CD4-positive, alpha-beta T cell treated with Interferon alpha-2 for 1 hour (primary cell): ENCODE measurements around the gene CYB561.

Experiments
- DNase-seq, 2 donors: peaks; one replicate each; pipeline ENCODE4 v3.0.0-alpha.2; 2020 to 2022

Gene CYB561

DNA sequence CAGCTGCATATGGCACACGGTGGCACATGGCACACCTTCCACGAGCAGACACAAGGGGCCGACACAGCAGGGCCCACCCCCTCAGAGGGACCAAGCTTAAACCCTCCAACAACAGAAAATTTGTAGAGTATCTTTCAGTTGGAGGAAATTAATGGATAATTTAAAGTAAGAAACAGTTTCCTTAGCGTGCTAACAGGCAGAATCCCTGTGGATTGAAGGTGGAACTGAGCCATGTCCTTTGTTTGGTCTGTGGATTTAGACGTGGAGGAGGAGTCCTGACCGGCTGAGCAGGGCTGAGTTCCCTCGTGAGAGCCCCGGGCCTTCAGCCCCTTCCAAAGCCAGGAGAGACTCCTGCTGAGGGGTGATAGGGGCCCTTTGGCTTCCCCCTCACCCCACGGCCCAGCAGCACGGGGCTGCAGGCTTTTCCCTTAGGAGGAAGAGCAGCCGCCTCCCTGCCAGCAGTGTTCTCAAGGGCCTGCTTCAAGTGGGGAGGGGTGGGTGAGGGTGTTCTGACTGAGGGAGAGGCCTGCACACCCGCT is 1.4 kb upstream of the CYB561 start:
- DNase-seq = no peak

DNA sequence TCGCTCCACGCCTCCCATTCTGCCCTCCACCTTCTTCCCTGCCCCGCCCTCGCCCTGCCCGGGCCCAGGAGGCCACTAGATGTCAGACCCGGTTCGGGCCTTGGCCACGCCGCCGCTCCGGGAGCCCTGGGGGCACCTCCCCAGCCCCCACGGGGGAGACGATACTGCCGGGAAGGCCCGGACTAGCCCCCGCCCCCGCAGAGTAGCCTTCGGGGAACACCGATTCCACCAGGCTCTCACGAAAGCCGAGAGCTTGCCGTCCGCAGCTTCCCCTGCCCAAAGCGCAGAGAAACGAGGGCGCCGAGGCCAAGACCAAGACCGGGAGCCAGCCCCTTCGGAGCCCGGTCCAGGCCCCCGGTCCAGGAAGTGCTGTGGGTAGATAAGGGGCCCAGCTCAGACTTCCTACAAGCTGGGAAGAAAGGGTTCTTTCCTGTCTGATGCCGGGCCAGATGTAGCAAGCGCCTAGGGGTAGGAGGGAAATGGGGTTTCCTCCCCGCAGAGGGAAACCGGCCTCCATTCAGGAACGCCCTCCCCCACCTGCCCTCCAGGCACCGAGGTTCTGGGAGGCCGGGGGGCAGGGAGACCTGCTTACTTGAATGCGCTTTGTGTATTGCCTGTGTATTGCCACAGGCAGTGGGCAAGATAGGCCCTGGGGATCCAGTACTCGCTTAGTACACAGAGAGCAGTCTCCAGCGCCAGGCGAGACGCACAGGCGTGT is 806 bp upstream of the CYB561 start:
- DNase-seq = peak; percentile 33 to 61

DNA sequence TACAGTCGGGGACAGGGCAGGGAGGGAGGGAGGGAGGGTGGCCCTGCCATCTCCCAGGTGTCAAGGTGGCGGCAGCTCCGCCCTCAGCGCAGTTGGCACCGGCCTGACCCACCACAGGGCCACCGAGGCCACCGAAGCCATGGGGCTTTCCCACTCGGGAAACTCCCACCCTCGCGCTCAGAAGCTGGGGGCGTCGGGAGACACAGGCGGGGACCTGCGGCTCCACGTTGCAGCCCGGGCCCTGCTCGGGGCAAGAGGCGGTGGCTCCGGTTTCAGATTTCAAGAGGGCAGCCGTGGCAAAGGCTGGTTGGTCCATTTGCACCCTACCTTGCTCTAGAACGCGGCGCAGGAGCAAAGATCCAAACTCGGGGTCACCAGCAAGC is 544 bp downstream of the CYB561 start:
- DNase-seq = peak; percentile 72 to 85

DNA sequence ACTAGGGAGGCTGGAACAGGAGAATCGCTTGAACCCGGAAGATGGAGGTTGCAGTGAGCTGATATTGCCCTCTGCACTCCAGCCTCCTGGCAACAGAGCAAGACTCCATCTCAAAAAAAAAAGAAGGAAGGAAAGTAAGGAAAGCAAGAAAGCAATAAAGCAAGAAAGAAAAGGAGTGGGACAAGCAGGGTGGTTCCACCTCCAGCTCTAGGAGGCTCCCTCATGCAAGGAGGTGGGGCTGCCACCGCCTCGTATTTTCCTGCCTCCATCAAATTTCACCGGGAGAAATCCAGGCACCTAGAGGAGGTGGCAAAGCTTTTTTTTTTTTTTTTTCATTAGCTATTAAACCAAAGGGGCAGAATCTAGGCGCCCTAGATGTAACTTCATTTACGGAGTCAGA is 1.0 kb downstream of the CYB561 start:
- no peak for DNase-seq

DNA sequence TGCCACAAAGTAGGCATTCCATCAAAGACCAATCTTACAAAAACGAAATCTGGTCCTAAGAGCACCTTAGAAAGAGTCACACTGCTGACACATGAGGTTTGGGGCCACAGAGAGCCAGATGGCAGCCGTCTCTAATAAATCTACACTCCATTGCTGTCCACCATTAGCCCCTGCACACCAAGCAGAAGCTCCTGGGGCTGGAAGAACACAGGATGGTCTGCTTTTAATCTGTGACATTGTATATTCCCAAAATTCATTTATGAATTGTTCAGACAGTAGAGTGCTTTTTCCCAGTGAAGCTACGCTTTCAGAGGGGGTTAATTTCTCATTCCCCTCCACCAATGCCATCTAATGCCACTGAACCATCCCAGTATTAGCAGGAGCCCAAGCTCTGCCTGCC is 1.6 kb downstream of the CYB561 start:
- DNase-seq = no peak

DNA sequence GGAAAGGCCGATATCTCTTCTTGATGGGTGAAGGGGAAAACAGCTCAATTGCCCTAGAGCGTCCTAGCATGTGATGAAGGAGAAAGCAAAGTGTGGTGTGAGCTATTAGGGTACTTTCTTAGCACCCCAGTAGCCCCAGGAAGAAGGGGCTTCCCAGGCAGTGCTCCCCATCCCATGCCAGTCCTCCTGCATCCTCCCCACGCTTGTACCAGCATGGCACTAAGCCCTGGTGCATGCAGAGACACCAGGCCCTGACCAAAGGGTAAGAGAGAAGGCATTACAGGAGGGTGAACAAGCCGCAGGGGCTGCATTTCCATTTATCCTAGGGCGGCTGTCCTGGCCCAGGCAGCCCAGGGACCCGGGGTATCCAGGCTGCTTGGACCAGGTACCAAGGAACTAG is 3.1 kb downstream of the CYB561 start:
- DNase-seq = no peak

DNA sequence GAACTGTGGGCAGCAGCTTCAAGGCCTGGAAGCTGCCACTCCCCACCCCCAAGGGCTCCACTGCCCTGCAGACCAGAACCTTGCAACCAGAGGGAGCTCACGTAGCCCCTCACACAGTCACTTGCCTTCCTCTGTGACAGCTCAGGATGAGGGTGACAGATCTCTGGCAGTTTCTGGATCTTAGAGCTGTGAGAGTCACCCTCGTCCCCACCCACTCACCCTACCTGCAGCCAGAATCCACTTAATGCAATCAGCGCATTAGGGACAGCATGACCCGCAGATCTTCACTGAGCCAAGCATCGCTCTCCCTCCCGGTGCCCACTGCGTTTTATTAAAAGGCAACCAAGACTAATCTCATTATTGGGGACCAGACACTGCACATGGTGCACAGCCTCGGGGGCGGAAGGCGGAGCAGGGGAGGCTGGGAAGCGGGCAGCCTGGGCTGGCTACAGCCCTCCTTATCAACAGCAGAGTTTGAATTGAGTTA is 3.5 kb downstream of the CYB561 start:
- DNase-seq = no peak

DNA sequence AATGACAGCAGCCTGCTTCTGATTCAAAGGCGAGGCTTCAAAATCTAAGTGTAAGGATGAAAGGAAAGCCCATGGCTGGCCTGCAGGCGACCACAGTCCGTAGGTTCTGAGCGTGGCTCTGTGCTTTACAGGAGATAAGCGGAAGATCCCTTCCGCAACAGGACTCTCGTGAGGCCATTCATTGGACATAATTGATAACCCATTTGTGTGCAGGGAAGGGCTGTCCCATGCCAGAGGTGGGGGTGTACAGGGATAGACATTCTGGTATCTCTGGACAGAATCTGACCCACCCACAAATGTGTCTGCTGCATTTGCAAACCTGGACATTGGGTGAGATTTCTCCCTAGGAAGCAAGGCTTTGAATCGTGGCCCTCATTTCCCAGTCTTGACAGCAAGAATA is 4.0 kb downstream of the CYB561 start:
- no peak for DNase-seq

DNA sequence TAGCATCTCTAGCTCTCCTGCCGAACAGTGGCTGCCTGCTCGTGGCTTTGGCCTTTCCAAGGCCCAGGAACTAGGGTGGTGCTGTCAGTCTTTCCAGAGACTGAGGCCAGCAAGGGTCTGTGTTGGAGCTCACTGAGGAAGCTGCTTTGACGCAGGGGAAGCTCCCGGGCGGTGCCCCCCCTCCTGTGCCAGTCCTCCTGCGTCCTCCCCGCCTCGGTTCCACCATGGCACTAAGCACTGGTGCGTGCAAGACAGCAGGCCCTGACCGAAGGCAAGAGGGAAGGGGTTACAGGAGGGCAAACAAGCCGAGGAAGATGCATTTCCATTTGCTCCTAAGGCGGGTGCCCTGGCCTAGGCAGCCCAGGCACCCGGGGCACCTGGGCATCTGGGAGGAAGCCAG is 4.5 kb downstream of the CYB561 start:
- no peak for DNase-seq

DNA sequence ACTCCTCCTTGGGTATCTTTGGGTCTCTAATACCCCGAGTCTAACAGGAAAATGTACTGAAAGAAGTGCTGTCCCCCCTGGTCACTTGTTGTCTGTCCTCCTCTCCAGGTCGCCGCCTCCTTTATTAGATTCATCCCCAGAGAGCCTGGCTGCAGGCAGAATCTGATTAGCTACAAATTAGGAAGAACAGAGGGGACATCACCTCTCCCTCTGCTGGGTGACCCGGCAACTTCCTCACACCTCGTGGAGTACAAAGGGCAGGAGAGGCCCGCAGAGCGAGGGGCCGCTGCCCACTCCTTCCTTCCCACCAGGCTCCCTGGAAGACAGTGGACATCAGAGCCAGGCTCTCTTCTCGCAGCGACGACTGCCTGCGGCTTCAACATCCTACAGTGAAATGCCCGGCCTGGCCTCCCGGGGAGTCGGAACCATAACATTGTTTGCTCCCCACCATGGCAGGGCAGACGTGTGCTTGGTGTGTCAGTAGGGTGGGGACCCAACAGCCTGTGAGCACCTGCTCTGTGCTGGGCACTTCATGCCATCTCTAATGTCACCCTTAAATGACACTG is 5.3 kb downstream of the CYB561 start:
- DNase-seq = no peak

DNA sequence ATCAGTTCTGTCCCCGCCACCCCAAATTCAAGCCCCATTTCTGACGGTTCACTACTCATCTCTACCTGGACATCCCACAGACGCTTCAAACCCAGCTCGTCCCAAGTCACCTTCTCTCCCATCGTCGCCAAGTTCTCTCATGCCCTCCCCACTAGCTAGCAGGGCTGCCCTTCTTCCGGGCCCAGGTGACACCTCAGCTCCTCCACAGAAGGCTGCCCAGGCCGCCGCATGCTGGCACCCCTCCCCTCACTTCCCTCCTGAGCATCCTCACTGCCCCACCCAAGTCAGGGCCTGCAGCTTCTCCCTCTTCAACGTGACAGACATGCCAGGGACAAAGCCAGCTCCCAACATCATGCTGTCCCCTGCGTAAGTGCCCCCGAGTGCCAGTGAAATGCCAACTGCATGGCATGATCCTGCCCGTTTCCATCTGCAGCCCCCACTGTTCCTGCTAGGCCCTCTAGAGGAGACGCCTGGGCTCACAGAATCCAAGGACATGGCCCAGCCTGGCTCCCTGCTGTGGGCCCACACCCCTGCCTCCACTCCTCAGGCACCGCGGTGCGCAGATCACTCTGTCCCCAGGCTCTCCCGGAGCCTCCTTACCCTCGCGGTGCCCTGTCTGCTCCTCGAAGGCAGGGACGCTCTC is 5.9 kb downstream of the CYB561 start:
- peak; percentile 15 to 61 for DNase-seq

DNA sequence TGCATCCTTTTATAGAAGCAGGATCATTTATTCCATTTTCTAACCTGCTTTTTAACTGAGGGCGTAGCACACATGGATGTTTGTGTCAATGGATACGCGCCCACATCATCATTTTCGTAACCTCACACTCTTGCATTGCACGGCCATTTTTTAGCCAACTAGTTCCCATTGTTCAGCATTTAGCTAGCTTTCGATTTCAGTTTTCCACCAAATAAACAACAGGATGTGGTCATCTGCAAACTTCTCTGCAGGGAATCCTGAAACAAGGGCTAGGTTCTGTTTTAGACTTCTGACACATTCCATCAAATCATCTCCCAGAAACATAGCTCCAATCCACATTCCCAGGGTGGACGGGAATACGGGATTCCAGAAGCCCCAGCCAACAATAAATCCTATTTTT is 6.4 kb downstream of the CYB561 start:
- peak; percentile 7 to 73 for DNase-seq

DNA sequence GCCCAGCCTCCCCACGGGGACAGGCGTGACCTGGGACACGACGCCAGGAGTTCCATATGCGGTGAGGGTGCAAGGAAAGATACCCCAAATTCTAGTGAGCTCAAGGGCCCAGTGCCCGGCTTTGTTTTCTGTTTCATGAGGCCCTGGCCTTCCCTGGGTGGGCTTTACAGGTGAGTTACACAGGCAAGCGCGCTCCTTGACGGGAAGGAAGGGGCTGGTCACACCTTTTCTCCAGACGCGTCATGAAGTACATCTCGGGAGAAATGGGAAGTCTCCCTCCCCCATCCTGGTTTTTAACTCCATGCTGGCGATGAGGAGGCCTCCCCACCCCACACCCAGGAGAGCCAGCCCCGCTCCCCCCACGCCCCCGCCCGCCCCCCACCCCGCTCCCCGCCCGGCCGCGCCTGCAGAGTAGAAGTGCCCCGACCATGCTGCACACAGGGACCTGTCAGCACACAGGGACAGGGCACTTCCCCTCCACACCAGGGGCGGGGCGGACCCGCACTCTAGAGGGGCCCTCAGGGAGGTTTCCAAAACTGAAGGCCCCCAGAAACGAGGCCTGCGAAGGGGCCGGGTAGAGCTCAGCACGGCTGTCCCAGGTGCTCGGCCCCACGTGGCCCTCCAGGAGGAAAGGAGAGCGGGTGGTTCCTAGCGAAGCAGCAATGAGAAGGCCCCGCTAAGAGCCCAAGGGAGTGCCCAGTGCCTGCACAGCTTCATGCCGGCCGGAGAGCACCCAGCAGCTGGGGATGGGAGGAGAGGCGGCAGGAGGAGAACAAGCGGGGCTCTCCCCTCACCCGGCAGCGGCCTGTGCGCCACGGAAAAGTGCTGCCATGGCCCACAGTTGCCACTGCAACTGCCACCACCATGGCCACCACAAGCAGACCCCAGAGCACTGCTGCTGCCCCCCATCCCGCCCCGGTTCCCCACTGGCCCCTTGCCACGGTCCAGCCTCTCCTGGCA is 7.7 kb downstream of the CYB561 start:
- no peak for DNase-seq

DNA sequence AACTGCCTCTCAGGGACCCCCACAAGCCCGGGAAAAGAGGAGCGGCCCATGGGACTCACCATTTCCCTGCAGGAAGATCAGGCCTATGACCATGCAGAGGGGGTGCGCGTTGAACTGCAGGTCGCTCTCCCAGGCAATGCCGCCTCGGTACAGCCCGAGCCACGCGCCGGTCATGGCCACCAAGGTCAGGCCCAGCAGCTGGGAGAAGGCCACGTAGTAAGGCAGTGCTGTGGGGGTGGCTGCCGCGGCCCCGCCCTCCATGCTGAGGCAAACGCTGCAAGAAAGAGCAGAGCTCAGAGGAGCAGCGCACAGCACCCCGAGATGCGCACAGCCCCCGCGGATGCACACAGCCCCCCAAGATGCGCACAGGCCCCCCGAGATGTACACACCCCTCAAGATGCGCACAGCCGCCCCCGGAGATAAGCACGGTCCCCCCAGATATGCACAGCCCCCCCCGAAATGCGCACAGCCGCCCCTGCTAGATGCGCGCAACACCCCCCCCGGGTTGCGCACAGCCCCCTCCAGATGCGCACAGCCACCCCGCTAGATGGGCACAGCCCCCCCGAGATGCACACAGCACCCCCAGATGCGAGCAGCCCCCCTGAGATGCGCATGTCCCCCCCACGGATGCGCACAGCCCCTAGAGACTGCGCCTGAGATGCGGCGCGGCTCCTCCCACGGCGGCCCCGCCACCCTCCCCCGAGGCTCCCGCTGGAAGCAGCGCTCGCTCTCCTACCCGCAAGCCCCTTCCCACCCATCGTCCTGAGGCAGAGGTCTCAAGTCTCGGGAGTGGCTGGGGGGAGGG is 8.6 kb downstream of the CYB561 start:
- no peak for DNase-seq

DNA sequence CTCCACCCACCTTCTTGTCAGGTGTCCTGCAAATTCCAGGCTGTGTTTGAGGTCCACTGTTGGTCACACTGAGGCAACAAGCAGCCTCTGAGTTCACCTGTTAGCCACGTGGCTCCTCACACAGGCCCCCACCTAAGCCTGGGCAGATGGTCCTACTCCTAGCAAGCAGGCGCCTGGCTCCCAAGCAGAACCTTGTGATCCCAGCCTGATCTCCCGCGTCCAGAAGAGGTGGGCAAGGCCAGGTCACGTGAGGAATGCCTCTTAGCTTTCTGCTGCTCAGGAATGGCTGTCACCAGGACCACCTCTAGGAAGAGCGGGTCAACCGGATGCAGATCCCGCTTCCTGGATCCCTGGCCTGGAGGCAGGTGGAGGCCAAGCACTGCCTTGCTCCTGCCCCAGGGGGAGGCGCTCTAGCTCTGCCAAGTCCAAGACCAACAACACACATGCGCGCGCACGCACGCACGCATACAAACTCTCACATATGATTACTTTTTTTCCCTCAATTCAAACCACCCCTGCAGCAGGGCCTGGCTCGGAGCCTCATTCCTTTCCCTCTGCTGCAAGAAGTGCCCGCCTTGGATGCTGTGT is 9.5 kb downstream of the CYB561 start:
- no peak for DNase-seq

DNA sequence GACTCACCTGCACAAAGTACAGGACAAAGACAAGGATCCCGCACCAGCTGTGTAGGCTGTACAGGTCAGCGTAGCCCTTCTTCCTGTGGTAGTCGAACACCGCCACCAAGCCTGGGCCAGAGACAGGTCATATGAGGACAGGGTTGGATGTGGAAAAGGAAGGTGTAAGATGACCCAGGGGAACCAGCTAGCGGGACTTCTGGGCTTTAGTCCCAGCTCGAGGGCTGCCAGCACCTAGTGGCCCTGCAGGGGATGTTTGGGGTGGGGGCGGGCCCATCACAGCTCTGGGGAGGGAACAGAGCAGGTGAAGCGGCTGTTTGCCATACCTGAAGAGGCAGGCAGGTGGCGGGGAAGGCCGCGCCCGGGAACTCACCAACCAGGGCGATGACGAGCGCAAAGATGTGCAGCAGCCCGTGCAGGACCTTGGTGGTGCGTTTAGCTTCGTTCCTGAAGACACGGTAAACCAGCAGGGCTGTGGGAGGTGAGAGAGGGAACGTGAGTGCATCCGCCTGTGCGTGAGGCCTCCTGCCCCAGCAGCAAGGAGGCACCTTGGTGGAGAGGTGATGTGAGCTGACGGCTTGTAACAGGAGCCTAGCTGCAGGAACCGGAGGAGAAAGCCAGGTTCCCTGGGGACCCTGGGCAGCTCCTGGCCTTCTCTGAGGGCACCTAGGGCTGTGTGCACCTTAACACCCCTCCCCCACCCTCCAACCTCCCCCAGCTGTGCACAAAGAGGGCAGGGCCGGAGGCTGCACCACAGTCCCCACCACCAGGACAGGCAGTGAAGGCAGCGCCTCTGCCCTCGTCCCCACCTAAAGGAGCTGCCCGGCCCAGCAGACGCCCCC is 10.2 kb downstream of the CYB561 start:
- DNase-seq = no peak

DNA sequence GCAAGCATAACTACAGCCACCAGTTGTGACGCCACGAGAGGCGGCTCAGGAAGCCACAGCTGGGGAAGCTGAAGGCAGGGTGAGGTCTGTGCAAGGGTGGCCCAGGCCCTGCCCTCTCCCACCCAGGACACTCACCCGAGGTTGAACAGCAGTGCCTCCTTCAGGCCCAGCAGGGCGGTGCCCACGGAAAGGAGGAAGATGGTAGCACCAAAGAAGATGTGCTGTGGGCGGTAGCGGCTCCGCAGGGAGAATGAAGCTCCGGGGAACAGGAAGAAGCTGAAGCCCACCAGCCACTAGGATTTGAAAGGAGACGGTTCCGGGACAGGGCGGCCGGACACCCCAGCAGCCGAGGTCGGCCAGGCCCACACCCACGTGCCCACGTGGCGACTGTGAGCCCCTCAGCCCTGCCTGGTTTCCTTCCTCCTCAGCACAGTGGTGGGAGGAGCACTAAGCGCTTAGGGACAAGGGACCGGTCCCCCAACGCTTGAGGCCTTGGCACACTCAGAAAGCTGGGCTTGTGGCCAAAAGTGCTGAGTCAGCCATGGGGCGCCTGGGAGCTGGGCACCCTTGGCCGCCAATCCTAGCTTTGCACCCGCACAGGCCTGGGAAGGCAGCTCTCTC is 11.0 kb downstream of the CYB561 start:
- peak; percentile 61 to 66 for DNase-seq

DNA sequence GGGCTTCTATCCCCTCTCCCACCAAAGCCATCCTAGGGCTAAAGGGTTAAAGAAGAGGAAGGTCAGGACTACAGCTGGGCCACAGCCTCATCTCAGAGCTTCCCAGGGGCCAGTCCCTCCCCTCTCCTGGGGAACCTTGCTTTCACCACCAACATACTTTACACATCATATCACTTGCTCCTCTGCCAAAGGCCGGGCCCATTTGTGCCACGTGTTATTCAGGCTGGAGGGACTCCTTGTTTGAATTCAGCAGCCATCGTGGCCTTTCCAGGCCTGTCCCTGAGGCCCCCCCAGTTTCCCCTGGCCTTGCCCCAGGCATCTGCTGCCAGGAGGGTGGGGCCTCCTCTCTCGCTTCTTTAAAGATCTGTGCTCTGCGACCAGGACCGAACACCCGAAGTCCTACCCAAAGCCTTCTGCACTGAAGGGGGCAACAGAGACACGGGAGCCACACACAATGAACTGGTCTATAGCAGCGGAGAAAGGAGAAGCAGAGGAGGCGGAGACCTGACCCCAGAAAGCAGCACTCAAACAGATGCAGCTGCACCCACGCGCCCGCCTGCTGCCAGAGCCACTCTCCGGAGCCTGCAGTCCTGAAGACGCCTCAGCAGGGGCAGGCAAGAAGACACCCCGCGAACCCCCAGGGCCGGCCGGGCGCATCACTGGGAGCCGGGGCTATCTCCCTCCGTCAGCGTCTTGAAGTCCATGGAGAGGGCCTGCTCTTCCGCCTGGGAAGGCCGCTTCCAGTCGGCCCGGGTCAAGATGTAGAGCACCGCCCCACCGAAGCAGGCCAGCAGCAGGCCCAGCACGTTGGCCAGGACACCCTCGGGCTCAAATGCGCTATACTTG is 12.1 kb downstream of the CYB561 start:
- no peak for DNase-seq
